Measurements from ENCODE around the gene PCP2. TPM values are rescaled to one million over a fixed set of nuclear protein-coding genes. Genes with fewer than 3 reads are reported as not detected.

The PCP2 gene
- total RNA-seq, 1 experiment from 2014 or later: not detected

DNA sequence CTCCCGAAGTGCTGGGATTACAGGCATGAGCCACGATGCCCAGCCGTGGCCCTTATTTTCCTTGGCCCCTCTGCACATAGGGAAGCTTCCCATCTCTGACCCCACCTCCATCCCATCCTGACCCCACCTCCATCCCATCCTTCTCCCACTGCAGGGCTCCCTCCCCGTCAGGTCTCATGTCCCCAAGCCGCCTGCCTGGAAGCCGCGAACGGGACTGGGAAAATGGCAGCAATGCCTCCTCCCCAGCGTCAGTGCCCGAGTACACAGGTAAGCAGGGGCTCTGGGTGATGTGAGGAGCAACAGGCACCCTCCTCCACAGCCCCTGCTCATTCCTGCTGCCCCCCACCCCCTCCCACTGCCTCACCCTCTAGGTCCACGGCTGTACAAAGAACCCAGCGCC, 16.3 kb downstream of the PCP2 start:
- H4K91ac ChIP-seq (ENCODE audit: insufficient read length, low read depth, low read length): no peak overlapping the region
- H3K36me3 Mint-ChIP-seq (ENCODE audit: insufficient read depth in 1 of 3, low read depth in 3 of 3): peaks cover 20 to 45% (median 42%) of the 10 kb centered on the region in 3 experiments
- no CpG with 5 or more reads among the region's 12 CpGs for WGBS (ENCODE audit: extremely low coverage, insufficient read length, low lambda C conversion rate)

More for the DNA sequence above, 16.3 kb downstream of the PCP2 start:
- no peak overlapping the region for H3K4ac ChIP-seq (ENCODE audit: low read depth, low read length)
- no peak overlapping the region for H2BK12ac ChIP-seq (ENCODE audit: insufficient read length, low read depth, low read length)
- no peaks in the 10 kb centered on the region for H3K27me3 ChIP-seq (ENCODE audit: insufficient read depth, low read length)
- no peak overlapping the region for H2BK120ac ChIP-seq (ENCODE audit: low read depth, low read length, poor library complexity, severe bottlenecking)
- H3K27ac ChIP-seq (ENCODE audit: insufficient read length, low read depth, low read length): no peak overlapping the region
- no peak overlapping the region for H3K27ac Mint-ChIP-seq
- H2BK20ac ChIP-seq (ENCODE audit: low read depth, low read length, poor library complexity, severe bottlenecking): no peak overlapping the region
- no peak overlapping the region for H3K9ac ChIP-seq (ENCODE audit: extremely low read depth, insufficient read length, low read length)
- H3K4me1 ChIP-seq (ENCODE audit: insufficient read depth, low read length): no peaks in the 10 kb centered on the region
- H3K27me3 Mint-ChIP-seq (ENCODE audit: low read depth): no peaks in the 10 kb centered on the region
- no peak overlapping the region for H2AFZ ChIP-seq (ENCODE audit: low read length)
- no peak overlapping the region for H3K4me2 ChIP-seq (ENCODE audit: insufficient read depth, insufficient read length, low read length)
- H2AK5ac ChIP-seq (ENCODE audit: insufficient read length, low read length): no peak overlapping the region
- no peak overlapping the region for H3K4me3 Mint-ChIP-seq
- H3K9me3 ChIP-seq (ENCODE audit: control insufficient read depth, low read depth, low read length): no peaks in the 10 kb centered on the region
- H3K23me2 ChIP-seq (ENCODE audit: insufficient read length, low read depth, low read length, poor library complexity, severe bottlenecking): no peaks in the 10 kb centered on the region
- H3K14ac ChIP-seq (ENCODE audit: insufficient read depth, low read length): no peak overlapping the region
- H3K56ac ChIP-seq (ENCODE audit: insufficient read length, low read depth, low read length): no peak overlapping the region
- H4K8ac ChIP-seq (replicated peaks; ENCODE audit: insufficient read length, low read depth, low read length): no peak overlapping the region
- H3K23ac ChIP-seq (ENCODE audit: insufficient read length, low read depth, low read length): no peak overlapping the region
- H4K5ac ChIP-seq (ENCODE audit: insufficient read length, low read depth, low read length): no peak overlapping the region
- H3T11ph ChIP-seq (ENCODE audit: low read length): no peak overlapping the region
- H4K20me1 ChIP-seq (ENCODE audit: control insufficient read depth, insufficient read depth, insufficient read length): no peaks in the 10 kb centered on the region
- H3K9me3 Mint-ChIP-seq: no peaks in the 10 kb centered on the region
- H3K79me2 ChIP-seq (ENCODE audit: insufficient read depth, low read length): no peaks in the 10 kb centered on the region
- no peak for TF ChIP-seq CTCF (conservative IDR thresholded peaks at IDR 0.05)
- H2BK5ac ChIP-seq (ENCODE audit: insufficient read length, low read length): no peak overlapping the region
- no peak overlapping the region for H3K18ac ChIP-seq (ENCODE audit: insufficient read length, low read depth, low read length)
- H2BK15ac ChIP-seq (ENCODE audit: low read depth, low read length): no peak overlapping the region
- no peaks in the 10 kb centered on the region for H3K4me1 Mint-ChIP-seq
- H3K79me1 ChIP-seq (ENCODE audit: insufficient read depth, low read depth, low read length, poor library complexity, severe bottlenecking): no peaks in the 10 kb centered on the region
- DNase-seq: no peak
